Activated naive CD8-positive, alpha-beta T cell (primary cell): ENCODE measurements around the gene PPL.
A peak's percentile ranks its signal among the peaks of the same experiment; 100 is the strongest.
"Not testable (repeated sequence)": the region's sequence is repeated elsewhere in the genome, so short reads cannot be mapped to it uniquely, and the experiment has no call there.

ENCODE experiments used
- H3K27ac Mint-ChIP-seq: one replicate; pipeline ENCODE4 v1.8.0; 2021; ENCODE audit warnings: mixed read lengths
- H3K27me3 Mint-ChIP-seq: one replicate; pipeline ENCODE4 v1.8.0; 2021; ENCODE audit warnings: mixed read lengths
- H3K36me3 Mint-ChIP-seq: one replicate; pipeline ENCODE4 v1.8.0; 2021; ENCODE audit warnings: mixed read lengths
- H3K4me1 Mint-ChIP-seq: one replicate; pipeline ENCODE4 v1.8.0; 2021; ENCODE audit warnings: low read depth, mixed read lengths
- H3K4me3 Mint-ChIP-seq: one replicate; pipeline ENCODE4 v1.8.0; 2021; ENCODE audit warnings: mild to moderate bottlenecking, mixed read lengths
- H3K9me3 Mint-ChIP-seq: one replicate; pipeline ENCODE4 v1.8.0; 2021; ENCODE audit warnings: low read depth, mixed read lengths

PPL gene

GRCh38 chr16:4936991-4937781 is at the start of gene PPL:
Gene PPL (minus strand): TSS chr16:4937148. CDS start chr16:4937045, 103 bp downstream.
- Mint-ChIP-seq H3K27me3 (peaks cover 17% of the 10 kb centered on the region), H3K4me3 (peak within 1 kb of the TSS; percentile 65), H3K4me1 (peaks cover 7% of the 10 kb centered on the region), H3K27ac (no peak within 1 kb of the TSS), H3K36me3 (no peaks in the 10 kb centered on the region), H3K9me3 (no peaks in the 10 kb centered on the region)

- H3K9me3 Mint-ChIP-seq, result no peaks in the 10 kb centered on the region
- peaks cover 17% of the 10 kb centered on the region for H3K27me3 Mint-ChIP-seq
- peaks cover 10% of the 10 kb centered on the region for H3K4me1 Mint-ChIP-seq
- H3K36me3 Mint-ChIP-seq, result no peaks in the 10 kb centered on the region
- H3K27ac Mint-ChIP-seq, result no peak overlapping the region
- no peak overlapping the region for H3K4me3 Mint-ChIP-seq
These were observed 47.4 kb upstream of the PPL start for GRCh38 chr16:4984174-4984990.

- no peak overlapping the region for H3K4me3 Mint-ChIP-seq
- peaks cover 4% of the 10 kb centered on the region for H3K4me1 Mint-ChIP-seq
- no peaks in the 10 kb centered on the region for H3K9me3 Mint-ChIP-seq
- H3K27me3 Mint-ChIP-seq, result peaks cover 11% of the 10 kb centered on the region
- H3K27ac Mint-ChIP-seq, result no peak overlapping the region
- H3K36me3 Mint-ChIP-seq, result no peaks in the 10 kb centered on the region
These were observed 45.3 kb upstream of the PPL start for GRCh38 chr16:4982056-4982867.

GRCh38 chr16:4981473-4981872 is 44.5 kb upstream of the PPL start:
- no peak overlapping the region for H3K27ac Mint-ChIP-seq
- no peaks in the 10 kb centered on the region for H3K4me1 Mint-ChIP-seq
- H3K36me3 Mint-ChIP-seq, result no peaks in the 10 kb centered on the region
- peaks cover 5% of the 10 kb centered on the region for H3K27me3 Mint-ChIP-seq
- no peaks in the 10 kb centered on the region for H3K9me3 Mint-ChIP-seq
- H3K4me3 Mint-ChIP-seq, result no peak overlapping the region

- peaks cover 3% of the 10 kb centered on the region for H3K27me3 Mint-ChIP-seq
- no peaks in the 10 kb centered on the region for H3K9me3 Mint-ChIP-seq
- H3K4me1 Mint-ChIP-seq, result no peaks in the 10 kb centered on the region
- no peaks in the 10 kb centered on the region for H3K36me3 Mint-ChIP-seq
- no peak overlapping the region for H3K27ac Mint-ChIP-seq
- no peak overlapping the region for H3K4me3 Mint-ChIP-seq
These were observed 43.7 kb upstream of the PPL start for GRCh38 chr16:4980691-4981090.

GRCh38 chr16:4979736-4980660 is 43.0 kb upstream of the PPL start:
- Mint-ChIP-seq H3K4me1 (no peaks in the 10 kb centered on the region), H3K4me3 (no peak overlapping the region), H3K27ac (no peak overlapping the region), H3K27me3 (peaks cover 3% of the 10 kb centered on the region), H3K36me3 (no peaks in the 10 kb centered on the region), H3K9me3 (no peaks in the 10 kb centered on the region)

- peaks cover 3% of the 10 kb centered on the region for H3K27me3 Mint-ChIP-seq
- no peaks in the 10 kb centered on the region for H3K4me1 Mint-ChIP-seq
- H3K4me3 Mint-ChIP-seq, result no peak overlapping the region
- H3K36me3 Mint-ChIP-seq, result no peaks in the 10 kb centered on the region
- no peak overlapping the region for H3K27ac Mint-ChIP-seq
- no peaks in the 10 kb centered on the region for H3K9me3 Mint-ChIP-seq
These were observed 42.2 kb upstream of the PPL start for GRCh38 chr16:4979164-4979563.

GRCh38 chr16:4976611-4977145 is 39.7 kb upstream of the PPL start:
- Mint-ChIP-seq H3K27ac (no peak overlapping the region), H3K27me3 (peaks cover 3% of the 10 kb centered on the region), H3K36me3 (no peaks in the 10 kb centered on the region), H3K4me3 (no peak overlapping the region), H3K9me3 (no peaks in the 10 kb centered on the region), H3K4me1 (no peaks in the 10 kb centered on the region)

GRCh38 chr16:4976079-4976478 is 39.1 kb upstream of the PPL start:
- no peak overlapping the region for H3K27ac Mint-ChIP-seq
- H3K4me1 Mint-ChIP-seq, result no peaks in the 10 kb centered on the region
- H3K9me3 Mint-ChIP-seq, result no peaks in the 10 kb centered on the region
- no peak overlapping the region for H3K4me3 Mint-ChIP-seq
- H3K36me3 Mint-ChIP-seq, result no peaks in the 10 kb centered on the region
- peaks cover 6% of the 10 kb centered on the region for H3K27me3 Mint-ChIP-seq

- no peaks in the 10 kb centered on the region for H3K36me3 Mint-ChIP-seq
- peaks cover 6% of the 10 kb centered on the region for H3K27me3 Mint-ChIP-seq
- no peak overlapping the region for H3K4me3 Mint-ChIP-seq
- no peak overlapping the region for H3K27ac Mint-ChIP-seq
- H3K4me1 Mint-ChIP-seq, result no peaks in the 10 kb centered on the region
- no peaks in the 10 kb centered on the region for H3K9me3 Mint-ChIP-seq
These were observed 36.1 kb upstream of the PPL start for GRCh38 chr16:4972938-4973587.

GRCh38 chr16:4970010-4970409 is 33.1 kb upstream of the PPL start:
- Mint-ChIP-seq H3K27ac (no peak overlapping the region), H3K4me1 (no peaks in the 10 kb centered on the region), H3K36me3 (no peaks in the 10 kb centered on the region), H3K27me3 (peaks cover 6% of the 10 kb centered on the region), H3K9me3 (no peaks in the 10 kb centered on the region), H3K4me3 (no peak overlapping the region)

- no peaks in the 10 kb centered on the region for H3K4me1 Mint-ChIP-seq
- no peak overlapping the region for H3K27ac Mint-ChIP-seq
- H3K36me3 Mint-ChIP-seq, result no peaks in the 10 kb centered on the region
- H3K9me3 Mint-ChIP-seq, result no peaks in the 10 kb centered on the region
- H3K27me3 Mint-ChIP-seq, result peaks cover 6% of the 10 kb centered on the region
- no peak overlapping the region for H3K4me3 Mint-ChIP-seq
These were observed 32.0 kb upstream of the PPL start for GRCh38 chr16:4968879-4969483.

GRCh38 chr16:4968278-4968677 is 31.3 kb upstream of the PPL start:
- H3K27ac Mint-ChIP-seq, H3K9me3 Mint-ChIP-seq, H3K36me3 Mint-ChIP-seq, H3K4me3 Mint-ChIP-seq, H3K4me1 Mint-ChIP-seq, H3K27me3 Mint-ChIP-seq: not testable (repeated sequence)
